DOHH2 (cell line): ENCODE results near the gene SERPINB7.

ENCODE experiments used
- H3F3A ChIP-seq: fragments of 200-600 bp; sonication (generic), shearing (Covaris generic); 2 replicates; pipeline ENCODE4 v1.6.0; 2016; ENCODE audit warnings: antibody characterized with exemption, mild to moderate bottlenecking; ENCODE audit not compliant: control insufficient read depth, insufficient read depth
- H3K27ac ChIP-seq: fragments of 200-600 bp; sonication (generic); 2 replicates; pipeline ENCODE4 v1.5.1; 2014; ENCODE audit warnings: low read depth, mild to moderate bottlenecking, low read length, moderate library complexity
- H3K27me3 ChIP-seq: fragments of 200-600 bp; sonication (generic); 2 replicates; pipeline ENCODE4 v1.6.1; 2014; ENCODE audit warnings: mild to moderate bottlenecking, low read length, mixed read lengths; ENCODE audit not compliant: control insufficient read depth
- H3K36me3 ChIP-seq: fragments of 200-600 bp; sonication (generic); 2 replicates; pipeline ENCODE4 v1.6.1; 2014; ENCODE audit warnings: mild to moderate bottlenecking, low read length, moderate library complexity, mixed read lengths; ENCODE audit not compliant: control insufficient read depth
- H3K4me1 ChIP-seq: fragments of 200-600 bp; sonication (generic); 2 replicates; pipeline ENCODE4 v1.6.1; 2014; ENCODE audit warnings: mild to moderate bottlenecking, low read length, mixed read lengths; ENCODE audit not compliant: control insufficient read depth
- H3K4me2 ChIP-seq: fragments of 200-600 bp; sonication (generic); 2 replicates; pipeline ENCODE4 v1.6.0; 2014; ENCODE audit warnings: mild to moderate bottlenecking, low read length, moderate library complexity
- H3K4me3 ChIP-seq: fragments of 200-600 bp; sonication (generic); 2 replicates; pipeline ENCODE4 v1.5.1; 2014; ENCODE audit warnings: mild to moderate bottlenecking, low read length, mixed read lengths
- H3K79me2 ChIP-seq: fragments of 200-600 bp; sonication (generic); 2 replicates; pipeline ENCODE4 v1.6.1; 2014; ENCODE audit warnings: mild to moderate bottlenecking, low read length, mixed read lengths; ENCODE audit not compliant: control insufficient read depth
- H3K9me2 ChIP-seq: fragments of 200-600 bp; sonication (generic); replicated peaks from 2 replicates; pipeline ENCODE4 v1.6.1; 2014; ENCODE audit warnings: mild to moderate bottlenecking, low read length, mixed read lengths; ENCODE audit not compliant: control insufficient read depth
- H3K9me3 ChIP-seq: fragments of 200-600 bp; sonication (generic); 2 replicates; pipeline ENCODE4 v1.6.1; 2014; ENCODE audit warnings: antibody characterized with exemption, low read length, mixed read lengths; ENCODE audit not compliant: control insufficient read depth, insufficient read depth
- H4K20me1 ChIP-seq: fragments of 200-600 bp; sonication (generic); 2 replicates; pipeline ENCODE4 v1.6.0; 2014; ENCODE audit warnings: low read depth, mild to moderate bottlenecking, antibody characterized with exemption, low read length, moderate library complexity; ENCODE audit not compliant: control insufficient read depth, insufficient read depth
- EZH2phosphoT487 ChIP-seq: fragments of 200-600 bp; sonication (generic); IDR thresholded peaks from 2 replicates; pipeline ENCODE4 v1.6.1; 2017; ENCODE audit warnings: borderline replicate concordance, mild to moderate bottlenecking, antibody characterized with exemption, low read length, moderate library complexity, mixed read lengths
- TF ChIP-seq, protein P1 (sequence below): fragments of 200-600 bp; sonication (generic); IDR thresholded peaks from one replicate; pipeline ENCODE4 v1.5.1; 2014; ENCODE audit warnings: antibody characterized with exemption, mild to moderate bottlenecking, low read depth, low read length; ENCODE audit not compliant: poor library complexity, severe bottlenecking

The SERPINB7 gene

DNA sequence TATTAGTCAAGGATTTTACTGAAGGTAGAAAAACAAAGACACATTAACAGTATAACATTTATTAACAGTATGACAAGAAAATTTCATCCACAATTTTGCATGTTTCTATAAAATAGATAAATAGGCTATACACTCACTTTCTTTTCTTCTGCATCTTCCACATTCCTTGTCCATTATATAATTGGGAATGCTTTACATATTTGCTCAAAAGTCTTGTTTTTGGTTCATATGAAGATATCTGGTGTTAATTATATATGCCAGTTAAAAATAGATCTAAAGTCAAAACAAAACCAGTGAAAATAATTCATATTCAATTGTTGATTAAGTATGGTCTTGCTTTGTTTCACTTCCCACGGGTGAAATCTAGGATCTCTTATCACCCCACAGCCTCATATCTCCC is 53.4 kb downstream of the SERPINB7 start:
- H3K9me3 ChIP-seq, result no peaks in the 10 kb centered on the region
- no peaks in the 10 kb centered on the region for H3K36me3 ChIP-seq
- TF ChIP-seq EZH2phosphoT487, result no peak
- TF ChIP-seq, protein P1, sequence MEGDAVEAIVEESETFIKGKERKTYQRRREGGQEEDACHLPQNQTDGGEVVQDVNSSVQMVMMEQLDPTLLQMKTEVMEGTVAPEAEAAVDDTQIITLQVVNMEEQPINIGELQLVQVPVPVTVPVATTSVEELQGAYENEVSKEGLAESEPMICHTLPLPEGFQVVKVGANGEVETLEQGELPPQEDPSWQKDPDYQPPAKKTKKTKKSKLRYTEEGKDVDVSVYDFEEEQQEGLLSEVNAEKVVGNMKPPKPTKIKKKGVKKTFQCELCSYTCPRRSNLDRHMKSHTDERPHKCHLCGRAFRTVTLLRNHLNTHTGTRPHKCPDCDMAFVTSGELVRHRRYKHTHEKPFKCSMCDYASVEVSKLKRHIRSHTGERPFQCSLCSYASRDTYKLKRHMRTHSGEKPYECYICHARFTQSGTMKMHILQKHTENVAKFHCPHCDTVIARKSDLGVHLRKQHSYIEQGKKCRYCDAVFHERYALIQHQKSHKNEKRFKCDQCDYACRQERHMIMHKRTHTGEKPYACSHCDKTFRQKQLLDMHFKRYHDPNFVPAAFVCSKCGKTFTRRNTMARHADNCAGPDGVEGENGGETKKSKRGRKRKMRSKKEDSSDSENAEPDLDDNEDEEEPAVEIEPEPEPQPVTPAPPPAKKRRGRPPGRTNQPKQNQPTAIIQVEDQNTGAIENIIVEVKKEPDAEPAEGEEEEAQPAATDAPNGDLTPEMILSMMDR, result no peak
- no peaks in the 10 kb centered on the region for H3K9me2 ChIP-seq
- no peak overlapping the region for H3K4me2 ChIP-seq
- H3K79me2 ChIP-seq, result no peaks in the 10 kb centered on the region
- H3K27ac ChIP-seq, result no peak overlapping the region
- H3K4me3 ChIP-seq, result no peak overlapping the region
- 0 out of 2 replicates have a peak, but pooled peaks cover under 1% of the 10 kb centered on the region for H3K27me3 ChIP-seq
- no peaks in the 10 kb centered on the region for H3K4me1 ChIP-seq
- H4K20me1 ChIP-seq, result no peaks in the 10 kb centered on the region
- H3F3A ChIP-seq, result no peaks in the 10 kb centered on the region

DNA sequence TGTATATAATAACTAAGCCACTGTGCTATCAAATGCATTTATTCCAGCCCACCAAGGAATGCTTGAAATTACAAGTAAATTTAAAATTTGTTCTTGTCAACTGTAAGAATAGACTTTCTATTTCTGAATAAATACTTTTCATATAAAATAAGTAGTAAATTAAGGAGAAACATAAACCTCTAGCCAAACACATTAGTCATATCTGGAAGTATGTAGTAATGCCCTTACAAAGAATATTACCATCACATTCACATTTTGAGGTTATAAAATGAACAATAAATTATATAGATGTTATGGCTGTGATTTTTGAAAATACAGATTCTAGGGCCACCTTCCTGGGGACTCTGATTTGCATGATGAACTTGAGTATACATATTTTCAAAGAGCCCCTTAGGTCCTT is 54.7 kb downstream of the SERPINB7 start:
- Histone ChIP-seq H3K36me3 (no peaks in the 10 kb centered on the region), H4K20me1 (no peaks in the 10 kb centered on the region), H3K4me3 (no peak overlapping the region), H3K79me2 (no peaks in the 10 kb centered on the region), H3K27me3 (0 out of 2 replicates have a peak, but pooled peaks cover 3% of the 10 kb centered on the region), H3K27ac (no peak overlapping the region), H3K4me2 (no peak overlapping the region), H3F3A (no peaks in the 10 kb centered on the region), H3K9me2 (no peaks in the 10 kb centered on the region), H3K4me1 (no peaks in the 10 kb centered on the region), H3K9me3 (no peaks in the 10 kb centered on the region)
- no peak for TF ChIP-seq EZH2phosphoT487
- TF ChIP-seq, protein P1, result no peak

DNA sequence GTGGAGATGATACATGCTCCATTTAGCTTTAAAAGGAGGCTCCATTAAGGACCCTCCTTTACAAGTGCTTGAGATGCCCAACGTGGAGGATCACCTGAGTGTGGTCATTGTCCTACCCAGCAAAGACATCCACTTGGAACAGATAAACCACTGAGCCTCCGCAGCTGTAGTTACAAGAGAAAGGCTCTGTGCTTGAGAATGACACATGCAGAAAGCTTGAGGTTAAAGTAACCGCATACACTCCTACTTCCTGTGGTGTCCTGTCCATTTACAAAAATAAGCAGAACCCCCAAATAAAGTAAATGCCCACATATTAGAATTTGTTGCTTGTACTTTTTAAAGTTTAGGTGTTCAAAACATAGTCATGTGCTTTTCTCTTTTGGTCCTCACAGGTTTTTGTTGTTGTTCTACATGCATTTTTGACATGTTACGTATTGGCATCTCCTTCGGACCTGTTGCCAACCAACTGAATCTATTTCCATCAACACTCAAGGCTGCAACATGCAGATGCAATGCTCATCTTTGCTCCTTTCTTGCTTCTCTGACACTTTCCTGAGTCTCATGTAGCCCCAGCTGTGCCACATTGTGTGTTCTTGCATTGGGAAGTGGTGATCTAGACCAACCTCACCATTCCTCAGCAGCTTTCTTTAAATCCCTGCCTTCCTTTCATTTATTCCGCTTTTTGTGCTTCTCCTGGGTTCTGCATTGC is 56.0 kb downstream of the SERPINB7 start:
- no peaks in the 10 kb centered on the region for H3K9me3 ChIP-seq
- H3K4me2 ChIP-seq, result no peak overlapping the region
- no peak overlapping the region for H3K4me3 ChIP-seq
- no peaks in the 10 kb centered on the region for H4K20me1 ChIP-seq
- H3K27me3 ChIP-seq, result 0 out of 2 replicates have a peak, but pooled peaks cover 3% of the 10 kb centered on the region
- no peaks in the 10 kb centered on the region for H3F3A ChIP-seq
- TF ChIP-seq, protein P1, result no peak
- no peaks in the 10 kb centered on the region for H3K79me2 ChIP-seq
- no peaks in the 10 kb centered on the region for H3K4me1 ChIP-seq
- no peak overlapping the region for H3K27ac ChIP-seq
- H3K36me3 ChIP-seq, result no peaks in the 10 kb centered on the region
- no peaks in the 10 kb centered on the region for H3K9me2 ChIP-seq
